Globus pallidus (tissue), 1 donor: Measurements from ENCODE around the gene DTNB.

Source experiments
- DNase-seq: peaks from one replicate; pipeline ENCODE4 v3.0.0-alpha.2; 2015; ENCODE audit warnings: low spot score

The DTNB gene

DNA sequence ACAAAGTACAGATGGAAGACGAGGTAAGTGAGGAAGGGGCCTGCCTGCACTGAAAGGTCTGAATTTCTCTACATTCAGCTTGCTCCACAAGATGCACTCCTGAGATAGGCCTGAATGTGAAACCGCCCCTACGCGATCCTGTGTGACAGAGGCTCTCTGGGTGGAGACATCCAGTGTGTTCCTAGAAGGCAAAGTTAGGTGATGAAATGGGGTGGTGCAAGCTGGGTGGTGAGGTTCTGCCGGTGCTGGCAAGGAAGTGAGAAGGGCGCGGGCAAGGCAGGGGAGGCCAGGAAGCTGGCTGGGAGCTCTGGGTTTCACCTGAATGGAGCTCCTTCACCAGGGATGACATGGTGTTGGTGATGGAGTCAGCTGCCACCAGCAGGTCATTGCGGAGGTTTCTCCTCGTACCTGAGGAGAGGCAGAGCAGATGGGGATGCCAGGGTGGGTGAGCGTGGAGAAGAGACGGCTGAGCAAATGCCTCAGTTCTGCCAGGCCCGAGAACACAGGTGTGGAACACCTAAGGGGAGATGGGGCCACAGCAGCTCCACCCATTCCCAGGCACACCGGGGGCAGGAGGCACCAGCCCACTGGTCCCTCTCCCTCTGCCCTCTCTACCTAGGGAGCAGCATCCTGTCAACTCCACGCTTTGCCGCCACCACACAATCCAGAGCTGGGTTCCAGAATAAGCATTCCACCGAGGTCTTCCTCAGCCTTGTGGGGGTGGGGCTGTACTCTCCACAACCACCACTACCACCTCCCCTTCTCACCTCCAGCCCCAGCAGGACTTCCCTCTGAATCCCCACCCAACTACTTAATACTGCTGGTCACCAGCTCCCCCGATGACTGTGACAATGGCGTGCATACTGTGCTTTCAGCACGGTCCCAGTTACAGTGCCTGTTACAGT, 286.2 kb downstream of the DTNB start:
- DNase-seq = no peak

DNA sequence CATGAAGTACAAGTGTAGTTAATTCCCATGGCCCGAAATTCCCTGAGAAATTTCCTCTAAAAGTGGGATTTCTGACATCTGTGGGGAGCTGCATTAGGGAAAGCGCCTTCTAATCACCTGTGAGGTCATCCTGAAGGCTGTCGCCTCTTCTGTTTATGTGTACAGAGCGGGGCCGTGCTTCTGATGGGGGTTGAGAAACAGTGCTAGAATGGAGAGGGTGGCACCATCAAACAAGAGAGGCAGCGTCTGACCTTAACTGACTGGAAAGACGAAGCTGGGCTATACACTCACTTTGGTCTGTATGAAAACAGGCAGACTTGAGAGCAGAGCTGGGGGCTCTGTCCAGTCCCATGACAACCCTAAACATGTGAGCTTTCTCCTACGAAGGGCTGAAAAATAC, 287.5 kb downstream of the DTNB start:
- DNase-seq = no peak

- no peak for DNase-seq
These were observed 289.6 kb downstream of the DTNB start for GRCh38 chr2:25383806-25384205.

DNA sequence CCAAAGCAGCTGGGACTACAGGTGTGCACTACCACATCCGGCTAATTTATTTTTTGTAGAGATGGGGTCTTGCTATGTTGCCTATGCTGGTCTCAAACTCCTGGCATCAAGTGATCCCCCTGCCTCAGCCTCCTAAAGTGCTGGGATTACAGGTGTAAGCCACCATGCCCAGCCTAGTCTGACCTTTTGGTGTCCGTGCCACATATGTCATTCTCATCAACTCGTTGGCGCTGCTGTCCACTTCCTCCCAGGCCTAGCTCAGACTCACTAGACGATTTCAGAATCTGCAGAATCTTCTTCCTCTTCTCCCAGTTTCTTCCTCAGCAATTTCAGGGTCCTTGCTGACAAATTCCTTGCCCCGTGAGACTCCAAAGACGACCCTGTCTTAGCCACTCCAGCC, 291.9 kb downstream of the DTNB start:
- DNase-seq = no peak

DNA sequence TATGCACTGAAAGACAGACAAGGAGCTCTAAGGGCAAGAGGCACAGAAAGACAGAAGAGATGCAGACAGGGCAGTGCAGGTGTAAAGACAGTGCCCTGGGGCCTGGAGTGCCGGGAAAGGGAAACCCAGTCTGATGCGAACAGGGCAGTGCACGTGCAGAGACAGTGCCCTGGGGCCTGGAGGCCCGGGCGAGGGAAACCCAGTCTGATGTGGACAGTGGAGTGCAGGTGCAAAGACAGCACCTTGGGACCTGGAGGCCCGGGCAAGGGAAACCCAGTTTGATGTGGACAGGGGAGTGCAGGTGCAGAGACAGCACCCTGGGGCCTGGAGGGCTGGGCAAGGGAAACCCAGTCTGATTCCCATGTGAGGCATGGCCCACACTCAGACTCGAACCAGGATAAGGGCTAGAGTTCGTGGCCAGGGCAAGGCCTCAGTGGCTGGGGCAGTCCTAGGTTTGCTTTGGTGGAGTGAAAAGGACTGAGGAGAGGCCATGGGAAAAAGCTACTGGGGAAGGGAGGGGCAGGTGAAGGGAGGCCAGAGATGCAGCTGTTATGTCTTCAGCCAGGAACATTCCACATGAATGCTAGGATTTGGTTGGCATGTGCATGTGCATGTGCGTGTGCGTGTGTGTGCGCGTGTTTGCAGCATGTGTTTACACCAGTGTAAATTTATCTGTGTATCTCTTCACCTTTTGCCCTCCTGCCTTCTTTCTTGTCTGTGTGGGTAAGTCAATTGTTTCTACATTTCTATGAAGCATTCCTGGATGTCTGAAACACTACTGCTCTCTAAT, 292.6 kb downstream of the DTNB start:
- no peak for DNase-seq

- no peak for DNase-seq
These were observed 293.4 kb downstream of the DTNB start for GRCh38 chr2:25380023-25380422.

DNA sequence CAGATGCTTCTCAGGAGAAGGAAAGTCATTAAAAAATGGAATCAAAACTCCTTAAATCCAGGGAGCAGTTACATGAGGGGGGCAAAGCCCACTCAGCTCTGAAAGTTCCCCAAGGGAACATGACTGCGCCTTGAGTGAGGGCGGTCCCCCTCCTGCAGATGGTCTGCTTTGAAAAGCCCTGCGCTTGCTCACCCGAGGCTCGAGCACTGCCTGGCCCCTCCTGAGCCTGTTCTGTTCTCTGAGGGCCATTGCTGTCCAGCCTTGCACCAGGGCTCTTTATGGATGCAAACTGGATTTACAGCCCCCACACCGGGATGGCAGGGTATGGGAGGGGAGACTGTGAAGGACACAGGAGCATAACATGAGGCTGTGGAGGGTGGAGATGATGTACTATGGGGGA, 293.8 kb downstream of the DTNB start:
- DNase-seq = no peak

DNA sequence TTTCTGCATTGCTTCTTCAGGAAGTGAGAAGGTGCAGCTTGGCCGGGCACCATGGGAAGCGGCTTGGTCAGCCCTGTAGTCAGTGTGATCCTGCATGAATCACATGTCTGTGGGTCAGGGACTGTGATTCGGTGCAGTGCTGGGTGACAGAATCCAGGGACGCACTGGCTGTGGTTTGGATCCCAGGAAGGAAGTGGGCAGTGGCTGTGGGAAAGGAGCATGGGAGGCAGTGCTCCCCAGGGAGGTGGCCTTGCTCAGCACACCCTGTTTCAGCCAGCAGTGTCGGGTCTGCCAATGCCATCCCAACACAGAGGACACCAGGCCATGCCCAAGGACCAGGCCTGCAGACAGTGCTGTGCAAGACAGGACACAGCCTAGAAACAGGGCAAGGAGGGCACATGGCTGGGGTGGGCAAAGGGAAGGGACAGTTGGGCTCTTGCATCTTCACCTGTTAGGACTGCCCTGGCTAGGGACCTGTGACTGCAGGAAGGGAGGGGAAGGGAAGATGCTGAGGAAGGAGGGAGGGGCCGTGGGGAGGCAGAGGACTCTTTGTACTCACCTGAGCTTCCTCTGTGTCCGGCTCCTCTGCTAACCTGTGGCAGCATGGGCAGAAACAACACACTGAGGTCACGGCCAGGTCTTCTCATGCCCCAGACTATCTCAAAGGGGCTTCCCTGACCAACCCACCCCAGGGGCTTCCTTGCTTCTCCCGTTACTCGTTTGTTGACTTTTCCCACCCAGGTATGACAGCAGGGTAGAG, 294.5 kb downstream of the DTNB start:
- no peak for DNase-seq

GRCh38 chr2:25377822-25378421, 295.5 kb downstream of the DTNB start:
- DNase-seq = no peak

DNA sequence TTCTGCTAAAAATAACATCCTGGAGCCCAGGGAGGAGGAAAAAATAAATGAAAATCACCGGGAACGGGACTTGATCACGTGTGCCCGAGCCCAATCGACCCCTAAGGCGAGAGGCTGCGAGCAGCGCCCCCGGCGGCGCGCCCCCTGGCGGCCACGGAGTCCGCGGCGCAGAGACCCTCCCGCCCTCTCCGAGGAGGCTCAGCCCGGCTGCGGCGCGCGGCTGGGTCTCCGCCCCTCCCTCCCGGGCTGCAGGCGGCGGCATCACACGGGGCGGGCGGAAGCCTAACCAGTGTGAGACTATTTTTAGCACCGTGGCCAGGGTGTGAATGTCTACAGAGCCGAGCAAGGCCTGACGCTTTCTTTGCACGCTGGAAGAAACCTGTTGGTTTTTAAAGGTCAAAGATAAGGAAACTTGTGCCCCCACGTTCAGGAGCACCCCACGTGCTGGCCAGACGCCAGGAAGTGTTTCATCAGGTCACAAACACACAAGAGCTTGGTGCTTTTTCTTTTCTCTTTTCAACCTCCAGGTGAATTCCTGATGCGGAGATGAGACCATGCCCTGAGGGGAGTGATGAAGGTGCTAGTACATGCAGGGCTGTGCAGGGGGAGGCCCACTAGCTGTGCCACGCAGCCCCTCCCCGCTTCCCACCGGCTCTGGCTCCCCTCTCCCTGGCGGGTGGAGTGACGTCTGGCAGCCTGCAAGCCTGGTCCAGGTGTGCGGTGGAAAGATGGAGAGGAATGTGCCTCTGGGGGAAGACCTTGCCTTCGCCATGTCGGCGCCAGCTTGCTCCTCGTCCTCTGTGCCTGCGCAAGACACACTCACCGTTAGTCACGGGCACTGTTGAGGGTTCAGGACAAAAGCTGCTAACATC, 296.4 kb downstream of the DTNB start:
- DNase-seq = peak; percentile 84

GRCh38 chr2:25375989-25376545, 297.3 kb downstream of the DTNB start:
- no peak for DNase-seq

DNA sequence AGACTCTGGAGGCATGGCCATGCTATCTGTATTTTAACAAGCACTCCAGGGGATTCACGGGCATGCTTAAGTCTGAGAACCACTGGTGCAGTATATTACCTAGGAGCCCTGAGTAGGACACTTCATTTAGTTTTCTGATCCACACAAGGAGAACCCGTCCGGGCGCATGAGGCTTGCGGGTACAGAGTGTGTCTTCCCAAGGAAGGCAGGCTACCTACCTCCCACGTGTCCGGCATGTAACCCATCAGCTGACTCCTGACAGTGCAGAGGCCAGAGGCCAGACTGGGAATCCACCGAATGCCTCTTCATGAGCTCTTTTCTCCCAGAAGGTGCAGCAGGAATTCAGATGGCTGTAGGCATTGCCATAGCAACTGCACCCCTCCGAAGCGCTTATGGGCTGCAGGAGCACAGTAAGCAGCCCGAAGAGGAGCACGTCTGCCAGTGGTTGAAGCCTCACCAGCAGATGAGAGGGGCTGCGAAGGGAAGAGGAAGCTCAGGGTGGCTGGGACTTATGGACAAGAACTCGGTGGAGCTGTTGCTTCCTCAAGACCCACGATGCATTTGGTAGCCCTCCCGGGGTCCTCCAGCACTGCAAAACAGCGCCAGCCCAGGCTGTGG, 297.9 kb downstream of the DTNB start:
- no peak for DNase-seq

DNA sequence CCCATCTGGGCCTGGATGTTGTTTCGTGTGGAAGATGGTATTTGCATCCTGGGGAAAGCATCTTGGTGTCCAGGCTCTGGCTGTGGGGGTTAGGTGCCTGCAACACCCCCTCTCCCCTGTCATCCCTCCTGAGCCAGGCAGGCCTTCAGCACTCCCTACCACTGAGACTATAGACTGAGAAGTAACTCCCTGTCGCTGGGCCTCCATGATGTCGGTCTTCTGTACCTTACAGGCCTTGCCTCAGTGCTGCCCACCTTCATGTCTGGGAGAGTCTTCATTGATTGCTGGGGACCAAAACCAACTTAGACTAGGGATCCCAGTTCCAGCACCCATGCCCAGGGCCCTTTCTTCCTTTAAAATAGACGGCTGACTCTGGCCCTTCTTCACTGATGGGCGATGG, 298.6 kb downstream of the DTNB start:
- DNase-seq = no peak

DNA sequence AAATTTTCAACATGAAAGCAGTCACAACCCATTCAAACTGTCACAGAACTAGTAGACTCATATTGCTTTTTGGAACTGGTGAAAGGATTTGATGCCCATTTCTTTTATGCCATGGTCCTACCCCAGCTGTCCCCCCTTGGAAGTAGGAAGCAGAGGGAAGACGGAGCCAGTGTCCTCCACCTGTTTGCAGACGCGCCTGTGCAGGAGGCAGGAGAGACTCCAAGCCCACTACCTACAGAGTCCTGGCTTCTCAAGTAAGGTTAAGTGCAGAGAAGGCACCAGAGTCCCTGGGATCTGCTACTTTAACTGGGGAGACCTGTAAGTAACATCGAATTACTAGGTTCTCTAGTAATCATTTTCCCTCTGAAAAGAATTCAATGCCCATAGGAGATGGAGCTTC, 299.0 kb downstream of the DTNB start:
- DNase-seq = no peak

DNA sequence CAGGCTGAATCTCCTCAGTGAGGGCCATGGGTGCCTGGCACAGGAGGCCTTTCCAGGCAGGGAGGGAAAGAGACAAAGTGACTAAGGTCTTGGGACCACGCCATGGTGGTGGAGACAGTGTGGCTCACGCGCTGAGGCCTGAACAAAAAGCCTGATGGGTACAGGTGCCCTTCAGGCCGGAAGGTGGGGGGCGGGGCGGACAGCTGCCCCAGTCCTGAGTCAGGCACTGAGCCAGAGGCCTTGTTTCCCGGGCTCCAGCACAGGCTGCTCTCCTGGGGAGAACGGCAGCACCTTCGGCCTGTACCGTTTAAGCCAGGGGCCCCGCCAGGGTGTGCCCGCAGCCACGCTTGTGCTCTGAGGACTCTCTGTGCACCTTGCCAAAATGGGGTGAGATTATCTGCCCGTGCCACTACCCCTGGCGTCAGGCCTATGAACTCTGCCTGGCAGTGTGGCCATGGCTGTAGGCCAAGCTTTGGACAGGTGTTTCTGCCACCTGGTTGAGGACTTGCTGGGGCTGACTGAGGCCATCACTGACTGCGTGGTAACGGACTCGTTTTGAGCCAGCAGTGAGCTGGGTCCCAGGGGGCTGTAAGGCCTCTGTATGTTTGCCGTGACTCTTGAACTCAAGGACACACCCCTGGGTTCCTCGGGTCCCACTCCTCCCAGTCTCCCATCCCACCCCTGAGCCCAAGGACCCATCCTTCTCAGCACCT, 300.0 kb downstream of the DTNB start:
- DNase-seq = no peak

DNA sequence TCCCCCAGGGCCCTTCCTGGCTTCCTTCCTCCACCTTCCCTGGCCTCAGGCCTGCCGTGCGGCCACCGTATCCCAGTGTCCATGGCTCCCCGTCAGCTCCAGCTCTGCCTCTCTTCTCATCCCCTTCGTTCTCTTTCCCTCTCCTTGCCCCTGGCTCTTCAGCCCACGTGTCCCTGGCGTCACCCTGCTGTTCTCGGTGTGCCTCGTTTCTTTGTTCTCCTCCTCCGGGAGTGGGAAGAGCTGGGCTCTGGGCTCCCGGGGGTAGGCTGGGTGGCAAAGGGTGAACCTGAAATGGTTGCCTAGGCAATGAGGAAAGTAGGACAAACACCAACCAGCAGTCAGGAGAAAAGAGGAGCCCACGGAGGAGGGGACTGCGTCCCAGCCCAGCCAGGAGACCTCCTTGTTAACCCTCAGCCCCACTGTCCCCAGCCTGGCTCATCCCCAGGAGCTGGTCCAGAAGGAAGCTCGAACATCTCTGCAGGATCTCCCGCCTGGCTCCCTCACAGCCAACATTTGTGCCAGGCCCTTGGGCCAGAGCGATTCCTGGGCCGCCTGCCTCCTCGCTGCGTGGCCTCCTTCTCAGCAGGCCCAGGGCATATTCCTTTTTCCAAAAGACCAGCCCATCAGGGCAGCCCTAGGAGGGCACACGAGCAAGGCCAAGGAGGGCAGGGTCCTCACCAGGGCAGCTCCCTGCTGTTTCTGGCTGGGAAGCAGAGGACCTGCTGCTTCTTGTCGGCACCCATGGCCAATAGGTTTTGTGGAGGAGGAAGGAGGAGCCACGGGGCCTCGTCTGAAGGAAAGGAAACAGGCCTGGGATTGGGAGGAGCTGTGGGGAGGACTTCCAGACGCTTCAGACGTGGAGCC, 300.7 kb downstream of the DTNB start:
- DNase-seq = peak; percentile 49

GRCh38 chr2:25371253-25372241, 301.8 kb downstream of the DTNB start:
- DNase-seq = no peak
